Astrocyte (in vitro differentiated cells and primary cell): Measurements from ENCODE around the gene BANK1.

Source experiments
- EZH2 ChIP-seq: IDR thresholded peaks from 2 replicates; pipeline ENCODE4 v1.6.1; 2012; ENCODE audit warnings: mild to moderate bottlenecking, low read length, inconsistent platforms; ENCODE audit not compliant: insufficient read depth
- TF ChIP-seq, protein P1 (sequence below): IDR thresholded peaks from 2 replicates; pipeline ENCODE4 v1.5.1; 2011; ENCODE audit warnings: low read depth, mild to moderate bottlenecking, inconsistent platforms, low read length, moderate library complexity; ENCODE audit not compliant: insufficient read depth

DNA sequence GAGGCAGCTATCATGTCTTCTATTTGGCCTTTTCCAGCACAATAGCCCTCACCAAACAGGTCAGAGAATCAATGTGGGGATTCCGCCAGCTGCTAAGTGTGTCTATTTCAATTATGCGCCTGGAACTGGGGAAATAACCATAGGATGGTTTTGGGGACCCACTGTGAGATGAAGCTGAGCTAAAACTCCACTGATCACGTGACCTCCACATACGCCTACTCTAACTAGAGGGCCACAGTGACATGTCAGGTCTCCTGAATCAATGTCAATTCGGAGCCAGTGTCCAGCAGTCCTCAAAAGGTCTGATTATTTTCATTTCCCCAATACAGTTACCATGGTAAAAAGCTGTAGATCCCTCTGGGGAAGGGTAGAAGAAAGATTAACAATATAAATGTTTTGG, 10.2 kb upstream of the BANK1 start:
- TF ChIP-seq, protein P1, sequence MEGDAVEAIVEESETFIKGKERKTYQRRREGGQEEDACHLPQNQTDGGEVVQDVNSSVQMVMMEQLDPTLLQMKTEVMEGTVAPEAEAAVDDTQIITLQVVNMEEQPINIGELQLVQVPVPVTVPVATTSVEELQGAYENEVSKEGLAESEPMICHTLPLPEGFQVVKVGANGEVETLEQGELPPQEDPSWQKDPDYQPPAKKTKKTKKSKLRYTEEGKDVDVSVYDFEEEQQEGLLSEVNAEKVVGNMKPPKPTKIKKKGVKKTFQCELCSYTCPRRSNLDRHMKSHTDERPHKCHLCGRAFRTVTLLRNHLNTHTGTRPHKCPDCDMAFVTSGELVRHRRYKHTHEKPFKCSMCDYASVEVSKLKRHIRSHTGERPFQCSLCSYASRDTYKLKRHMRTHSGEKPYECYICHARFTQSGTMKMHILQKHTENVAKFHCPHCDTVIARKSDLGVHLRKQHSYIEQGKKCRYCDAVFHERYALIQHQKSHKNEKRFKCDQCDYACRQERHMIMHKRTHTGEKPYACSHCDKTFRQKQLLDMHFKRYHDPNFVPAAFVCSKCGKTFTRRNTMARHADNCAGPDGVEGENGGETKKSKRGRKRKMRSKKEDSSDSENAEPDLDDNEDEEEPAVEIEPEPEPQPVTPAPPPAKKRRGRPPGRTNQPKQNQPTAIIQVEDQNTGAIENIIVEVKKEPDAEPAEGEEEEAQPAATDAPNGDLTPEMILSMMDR = no peak
- no peak for TF ChIP-seq EZH2
